HG03045 (cell line): ENCODE data around the gene NAALADL2.
"Not testable (repeated sequence)": the region's sequence is repeated elsewhere in the genome, so short reads cannot be mapped to it uniquely, and the experiment has no call there.

Experiments
- ATAC-seq: cut with Tn5 transposase; IDR thresholded peaks from one replicate; pipeline ENCODE4 v1.9.1; 2021; ENCODE audit warnings: mild to moderate bottlenecking, moderate library complexity; ENCODE audit not compliant: unreplicated experiment

NAALADL2 gene

DNA sequence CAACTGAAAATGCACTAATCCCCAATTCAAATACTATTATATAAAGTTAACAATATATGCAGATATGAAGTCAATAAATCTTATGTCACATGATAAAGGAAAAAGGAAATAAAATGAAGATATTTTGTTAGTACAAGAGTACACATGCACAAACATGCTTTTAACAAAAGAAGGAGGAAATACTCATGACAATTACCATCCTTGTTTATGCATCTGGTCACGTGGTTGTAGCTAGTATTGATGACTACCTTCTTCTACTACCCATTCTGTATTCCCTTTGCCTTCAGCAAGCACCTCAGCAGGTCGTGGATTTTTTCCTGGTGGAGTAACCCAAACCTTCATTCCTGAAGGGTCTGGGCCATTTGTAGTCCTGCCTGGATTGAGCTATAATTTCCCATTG lies 669.6 kb downstream of the NAALADL2 start:
- ATAC-seq, result not testable (repeated sequence)

GRCh38 chr3:175535351-175535750 lies 676.2 kb downstream of the NAALADL2 start:
- no peak for ATAC-seq

GRCh38 chr3:175546115-175546514 lies 687.0 kb downstream of the NAALADL2 start:
- no peak for ATAC-seq

DNA sequence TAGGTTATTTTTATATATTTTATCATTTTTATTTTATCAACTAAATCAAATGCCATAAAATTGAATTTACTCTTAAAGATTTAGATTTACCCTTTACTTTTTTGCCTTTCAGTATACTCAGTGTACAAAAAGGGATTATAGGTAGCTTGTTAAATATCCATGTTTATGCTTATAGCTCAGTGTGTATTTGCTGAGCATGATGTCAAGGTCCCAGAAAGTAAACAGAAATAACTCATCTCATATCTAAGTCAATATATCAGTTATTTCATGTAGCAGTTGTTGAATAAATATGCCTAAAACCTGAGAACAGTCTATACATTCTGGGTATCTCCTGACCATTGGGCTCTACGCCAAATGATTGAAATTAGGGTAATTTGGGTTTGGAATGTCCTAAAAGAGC lies 693.8 kb downstream of the NAALADL2 start:
- ATAC-seq, result no peak

- no peak for ATAC-seq
These were observed 695.7 kb downstream of the NAALADL2 start for GRCh38 chr3:175554801-175555200.

DNA sequence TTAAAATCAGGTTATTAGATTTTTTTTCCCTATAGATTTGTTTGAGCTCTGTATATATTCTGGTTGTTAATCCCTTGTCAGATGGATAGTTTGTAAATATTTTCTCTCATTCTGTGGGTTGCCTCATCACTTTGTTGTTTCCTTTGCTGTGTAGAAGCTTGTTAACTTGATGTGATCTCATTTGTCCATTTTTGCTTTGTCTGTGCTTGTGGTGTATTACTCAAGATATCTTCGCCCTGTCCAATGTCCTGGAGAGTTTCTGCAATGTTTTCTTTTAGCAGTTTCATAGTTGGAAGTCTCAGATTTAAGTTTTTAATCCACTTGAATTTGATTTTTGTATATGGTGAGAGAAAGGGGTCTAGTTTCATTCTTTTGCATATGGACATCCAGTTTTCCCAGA lies 699.1 kb downstream of the NAALADL2 start:
- ATAC-seq, result no peak

DNA sequence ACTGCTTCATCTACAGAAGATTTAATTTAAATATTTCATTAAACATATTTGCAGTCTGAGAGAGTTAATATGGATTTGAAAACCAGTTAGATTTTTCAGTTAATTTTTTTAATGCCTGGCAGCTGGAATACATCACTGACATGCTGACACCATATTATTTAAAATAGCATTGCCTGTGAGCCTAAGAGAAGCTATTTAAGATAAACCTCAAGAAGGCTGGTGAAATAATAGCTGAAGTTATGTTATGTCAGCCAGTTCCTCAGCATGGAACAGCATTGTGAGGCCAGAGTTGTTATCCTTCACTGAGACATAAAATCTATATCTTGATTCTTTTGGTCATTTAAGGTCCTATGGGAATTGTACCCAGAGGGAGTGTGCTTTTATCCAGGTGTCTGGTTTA lies 705.2 kb downstream of the NAALADL2 start:
- ATAC-seq, result no peak

GRCh38 chr3:175571096-175571495 lies 712.0 kb downstream of the NAALADL2 start:
- no peak for ATAC-seq

- no peak for ATAC-seq
These were observed 714.1 kb downstream of the NAALADL2 start for GRCh38 chr3:175573226-175573625.

DNA sequence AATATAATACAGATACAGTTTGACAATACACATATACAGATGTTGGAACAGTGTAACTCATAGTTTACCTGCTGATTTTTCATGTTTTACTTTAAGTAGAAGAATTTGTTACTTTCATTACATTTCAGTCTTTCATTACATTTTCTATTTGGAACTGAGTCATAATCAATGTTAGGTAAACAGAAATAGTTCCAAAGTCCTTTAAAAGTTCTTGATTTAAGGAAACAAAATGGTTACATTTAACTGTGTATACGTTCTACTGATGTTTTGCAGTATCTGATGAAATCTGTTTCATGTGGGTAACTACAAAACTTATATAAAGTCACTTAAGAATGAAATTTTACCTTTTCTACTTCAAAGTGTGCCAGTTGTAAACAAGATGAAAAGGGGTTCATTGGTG lies 721.2 kb downstream of the NAALADL2 start:
- ATAC-seq, result no peak

DNA sequence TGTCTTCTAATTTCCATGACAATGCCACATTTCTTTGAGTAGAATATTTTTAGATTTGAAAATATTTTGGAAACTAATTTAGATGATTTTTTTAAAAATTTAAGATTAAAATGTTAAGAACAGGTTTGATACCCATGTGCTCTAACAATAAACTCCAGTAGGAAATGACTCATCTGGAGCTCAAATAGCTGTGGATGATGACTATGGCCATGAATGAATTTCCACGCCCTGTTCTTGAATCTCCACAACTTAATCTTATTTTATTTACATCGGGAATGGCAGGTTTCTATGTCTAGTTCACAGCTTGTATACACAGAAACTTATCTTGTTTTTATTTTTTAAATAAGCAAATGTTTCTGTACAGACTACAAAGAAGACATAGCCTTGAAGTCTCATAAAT lies 726.8 kb downstream of the NAALADL2 start:
- no peak for ATAC-seq

GRCh38 chr3:175590745-175591144 lies 731.6 kb downstream of the NAALADL2 start:
- no peak for ATAC-seq

DNA sequence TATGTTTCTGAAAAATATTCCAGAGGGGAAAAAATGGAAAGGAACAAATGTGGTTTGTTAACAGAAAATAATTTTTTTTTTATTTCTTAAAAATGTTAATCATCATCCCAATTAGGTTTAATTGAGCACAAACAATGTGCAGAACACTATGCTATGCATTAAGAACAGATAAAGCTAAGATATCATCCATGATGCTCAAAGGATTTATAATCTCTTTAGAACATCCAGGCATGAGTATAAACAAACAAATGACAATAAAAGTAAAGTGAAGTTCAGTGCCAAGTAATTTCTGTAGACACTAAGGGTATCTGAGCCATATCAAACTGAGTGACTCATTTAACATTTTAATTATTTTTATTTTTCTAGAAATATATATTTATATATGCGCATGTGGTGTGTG lies 732.2 kb downstream of the NAALADL2 start:
- no peak for ATAC-seq

GRCh38 chr3:175593331-175593730 lies 734.2 kb downstream of the NAALADL2 start:
- ATAC-seq, result no peak

DNA sequence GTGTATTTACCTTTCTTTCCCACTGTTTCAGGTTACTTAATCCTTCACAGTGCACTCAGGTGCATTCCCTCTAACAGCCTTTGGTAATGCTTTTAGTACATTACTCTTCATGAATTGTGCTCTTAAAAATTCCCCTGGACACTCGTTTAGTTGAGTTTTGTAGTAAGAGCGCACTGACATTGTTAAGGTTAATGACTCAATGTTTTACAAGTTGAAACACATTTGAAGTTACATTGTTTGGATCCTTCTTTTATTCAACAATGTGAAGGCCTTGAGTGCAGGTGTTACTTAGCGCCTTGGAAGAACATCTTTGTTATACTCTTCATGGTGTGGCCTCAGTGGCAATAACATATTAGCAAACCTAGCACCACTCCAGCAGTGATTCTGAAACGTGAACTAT lies 739.6 kb downstream of the NAALADL2 start:
- no peak for ATAC-seq

DNA sequence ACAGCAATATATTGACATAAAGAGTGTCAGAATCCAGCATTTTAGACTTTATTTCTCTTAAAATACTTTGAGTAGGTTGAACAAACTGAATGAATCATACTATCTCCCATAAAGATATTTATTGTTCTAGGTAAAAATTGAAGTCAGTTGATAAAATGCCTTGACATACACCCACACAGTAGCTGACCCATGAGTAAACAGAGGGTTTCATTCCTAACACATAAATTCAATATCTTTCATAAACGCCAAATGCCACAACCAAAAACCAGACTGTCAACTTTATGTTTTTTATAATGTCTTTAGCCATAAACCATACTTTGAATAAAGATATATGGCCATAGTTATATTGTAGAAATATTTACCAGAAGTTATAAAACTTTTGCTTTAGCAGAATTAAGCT lies 742.4 kb downstream of the NAALADL2 start:
- no peak for ATAC-seq

DNA sequence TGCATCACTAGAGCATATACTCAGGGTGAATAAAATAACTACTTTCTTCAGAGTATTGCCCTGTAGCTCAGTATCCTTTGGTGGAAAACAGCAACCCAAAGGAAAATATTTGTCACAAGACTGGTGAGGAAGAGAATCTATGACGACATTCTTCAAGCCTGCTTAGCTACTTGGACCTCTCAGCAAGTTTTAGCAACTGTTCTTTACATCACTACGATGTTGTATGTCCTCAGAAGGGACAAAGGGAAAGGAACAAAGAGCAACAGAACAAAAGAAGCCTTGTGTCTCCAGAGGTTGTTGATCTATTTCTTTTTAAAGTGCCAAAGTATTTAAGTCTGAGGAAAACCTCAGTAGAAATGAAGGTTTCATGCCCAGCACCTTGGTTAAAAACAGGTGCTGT lies 746.7 kb downstream of the NAALADL2 start:
- no peak for ATAC-seq

DNA sequence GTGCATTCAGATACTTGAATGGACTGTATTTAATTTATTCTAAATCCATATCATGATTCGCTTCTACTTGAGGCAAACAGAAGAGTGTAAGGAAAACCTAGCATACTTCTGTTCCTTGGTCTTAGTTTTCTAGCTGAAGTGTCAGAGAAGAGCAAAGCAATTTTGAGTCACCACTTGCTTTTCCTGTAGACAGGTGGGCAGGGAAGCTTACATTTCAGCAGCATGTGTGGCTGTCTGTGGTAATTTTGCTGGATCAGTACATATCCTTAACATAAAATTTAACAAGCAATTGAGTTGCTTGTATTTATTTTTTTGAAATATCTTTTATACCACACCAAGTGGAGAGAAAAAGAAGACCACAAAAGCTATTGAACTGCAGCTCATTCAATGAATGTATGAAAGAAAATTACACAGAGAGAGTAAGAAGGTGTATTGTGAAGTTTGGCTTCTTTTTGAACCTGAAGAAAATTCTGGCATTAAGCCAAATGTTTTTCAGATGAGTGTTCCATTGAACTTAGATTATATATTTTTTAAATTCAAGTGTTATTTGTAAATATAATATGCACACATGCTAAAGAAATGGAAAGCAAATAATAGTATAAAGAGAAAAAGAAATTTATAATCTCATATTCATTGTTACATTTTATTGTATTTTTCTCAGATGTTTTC lies 747.6 kb downstream of the NAALADL2 start:
- ATAC-seq, result no peak

- ATAC-seq, result no peak
These were observed 749.2 kb downstream of the NAALADL2 start for GRCh38 chr3:175608356-175608755.

DNA sequence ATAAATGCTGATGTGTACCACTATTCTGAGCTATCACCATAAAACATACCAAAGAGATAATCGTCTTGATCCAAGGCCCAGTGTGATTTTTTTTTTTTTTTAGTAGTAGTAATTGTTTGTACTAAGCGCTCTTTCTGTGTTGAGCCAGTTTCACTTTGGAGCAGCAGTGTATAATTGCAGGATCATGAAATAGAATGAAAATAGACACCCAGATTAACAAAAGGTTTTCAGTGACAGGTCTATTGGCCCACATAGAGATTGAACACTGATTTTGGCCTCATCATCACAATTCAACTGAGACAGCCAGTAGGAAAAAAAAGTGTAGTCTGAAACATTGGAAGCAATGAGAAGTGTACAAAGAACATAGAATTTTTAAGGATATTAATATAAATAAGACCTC lies 749.8 kb downstream of the NAALADL2 start:
- ATAC-seq, result no peak

DNA sequence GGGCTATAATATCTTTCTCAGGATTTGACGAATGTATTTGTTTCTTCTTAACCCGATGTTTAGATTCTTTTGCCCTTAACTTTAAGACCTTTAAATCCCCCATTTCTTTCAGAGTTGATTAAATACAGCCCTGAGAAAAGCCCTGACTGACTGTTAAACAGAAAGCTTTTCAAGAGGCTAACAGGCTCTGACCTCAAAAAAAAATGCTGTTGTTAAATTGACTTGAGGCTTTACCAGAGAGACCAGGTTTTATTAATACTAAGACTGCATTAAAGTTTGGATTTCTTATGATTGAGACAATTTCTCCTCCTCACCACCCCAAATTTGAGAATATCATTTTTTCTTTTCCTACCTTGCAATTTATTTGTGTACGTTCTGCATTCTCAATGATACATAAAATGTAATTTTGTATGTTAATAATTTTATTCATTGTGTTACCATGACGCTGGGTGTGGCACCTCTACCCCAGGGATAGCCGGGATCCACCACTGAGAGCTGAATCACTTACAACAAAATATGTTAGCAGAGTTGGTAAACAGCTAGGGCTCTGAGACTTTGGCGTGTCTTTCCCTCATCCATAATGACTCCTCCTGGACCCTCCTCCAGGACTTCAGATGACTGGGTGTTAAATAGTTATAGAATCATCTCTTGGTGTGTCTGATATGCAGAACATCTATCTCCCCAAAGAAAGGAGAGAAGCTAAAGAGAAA lies 753.5 kb downstream of the NAALADL2 start:
- ATAC-seq, result no peak

DNA sequence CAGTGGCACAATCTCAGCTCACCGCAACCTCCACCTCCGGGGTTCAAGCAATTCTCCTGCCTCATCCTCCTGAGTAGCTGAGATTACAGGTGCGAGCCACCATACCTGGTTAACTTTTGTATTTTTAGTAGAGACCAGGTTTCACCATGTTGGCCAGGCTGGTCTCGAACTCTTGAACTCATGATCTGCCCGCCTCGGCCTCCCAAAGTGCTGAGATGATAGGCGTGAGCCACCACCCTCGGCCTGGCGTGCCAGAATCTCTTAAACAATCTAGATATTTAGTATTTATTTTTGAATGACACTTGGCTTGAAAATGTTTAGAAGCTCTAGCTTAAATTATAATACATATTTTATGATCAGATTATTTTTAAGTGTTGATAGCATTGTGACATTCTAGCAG lies 755.0 kb downstream of the NAALADL2 start:
- not testable (repeated sequence) for ATAC-seq

DNA sequence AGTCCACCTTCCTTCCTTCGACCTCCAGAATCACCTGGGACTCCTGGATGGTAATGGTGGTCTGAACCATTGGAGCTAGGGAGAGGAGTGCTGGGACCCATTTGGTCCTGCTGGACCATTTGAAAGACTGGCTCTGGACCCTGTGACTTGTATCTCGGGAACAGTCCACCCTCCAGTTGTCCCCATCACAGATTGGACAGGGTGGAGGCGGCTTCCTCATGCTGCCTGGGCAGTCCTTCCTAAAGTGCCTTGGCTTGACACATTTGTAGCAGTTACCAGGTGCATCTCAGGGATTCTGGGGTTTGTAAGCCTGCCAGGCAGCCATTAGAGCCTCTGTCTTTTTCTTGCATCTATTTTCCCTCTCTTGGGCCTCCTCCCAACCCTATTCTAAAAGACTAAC lies 758.1 kb downstream of the NAALADL2 start:
- ATAC-seq, result no peak
